CD14-positive monocyte (primary cell): ENCODE measurements around the gene SOBP. TPM values are rescaled to one million over a fixed set of nuclear protein-coding genes. Genes with fewer than 3 reads are reported as not detected.
"Not testable (repeated sequence)": the region's sequence is repeated elsewhere in the genome, so short reads cannot be mapped to it uniquely, and the experiment has no call there.

Experiments used
- DNase-seq, 3 donors: peaks; one replicate each; pipeline ENCODE4 v3.0.0-alpha.2; 2011 to 2022
- H2AFZ ChIP-seq: 2 replicates; pipeline ENCODE4 v1.6.0; 2012; ENCODE audit warnings: mild to moderate bottlenecking, low read depth, low read length, inconsistent platforms; ENCODE audit not compliant: insufficient read depth, poor library complexity, severe bottlenecking
- H3K27ac ChIP-seq, 2 donors: 1 replicate in 1 of 2; 2 replicates in 1 of 2; pipeline ENCODE4 v1.5.1; 2012 to 2013; ENCODE audit warnings: low read length in 2 of 2, control low read depth in 1 of 2, inconsistent platforms in 1 of 2, low read depth in 1 of 2, mild to moderate bottlenecking in 1 of 2
- H3K27me3 ChIP-seq, 2 donors: one replicate each; pipeline versions ENCODE4 v1.6.0 to v1.6.1; 2011 to 2013; ENCODE audit warnings: low read length in 2 of 2; ENCODE audit not compliant: control insufficient read depth in 2 of 2, insufficient read depth in 2 of 2
- H3K36me3 ChIP-seq, 2 donors: replicated peaks in 1 of 2; 1 replicate in 1 of 2; 2 replicates in 1 of 2; pipeline versions ENCODE4 v1.5.1 to v1.6.1; 2012 to 2013; ENCODE audit warnings: low read length in 2 of 2, control low read depth in 1 of 2, inconsistent platforms in 1 of 2, mild to moderate bottlenecking in 1 of 2; ENCODE audit not compliant: insufficient read depth in 2 of 2, control insufficient read depth in 1 of 2
- H3K4me1 ChIP-seq, 2 donors: 1 replicate in 1 of 2; 2 replicates in 1 of 2; pipeline versions ENCODE4 v1.5.1 to v1.6.1; 2012 to 2013; ENCODE audit warnings: low read length in 2 of 2, control low read depth in 1 of 2, inconsistent platforms in 1 of 2, mild to moderate bottlenecking in 1 of 2, moderate library complexity in 1 of 2; ENCODE audit not compliant: insufficient read depth in 2 of 2, control insufficient read depth in 1 of 2
- H3K4me2 ChIP-seq: replicated peaks from 2 replicates; pipeline ENCODE3; 2012; ENCODE audit warnings: low read length, moderate library complexity, mild to moderate bottlenecking; ENCODE audit not compliant: poor library complexity, severe bottlenecking; ENCODE audit errors: extremely low read depth
- H3K4me3 ChIP-seq, 3 experiments: fragments of 200-600 bp in 1 of 3; sonication (generic) in 1 of 3; replicated peaks in 1 of 3; 1 replicate in 2 of 3; 2 replicates in 1 of 3; pipeline ENCODE4 v1.5.1; 2011 to 2013; ENCODE audit warnings: low read length in 3 of 3, mild to moderate bottlenecking in 3 of 3, control low read depth in 2 of 3, low read depth in 2 of 3, inconsistent platforms in 1 of 3, moderate library complexity in 1 of 3
- H3K79me2 ChIP-seq: 2 replicates; pipeline ENCODE4 v1.6.0; 2012; ENCODE audit warnings: mild to moderate bottlenecking, control low read depth, inconsistent platforms, low read length, moderate library complexity; ENCODE audit not compliant: insufficient read depth
- H3K9ac ChIP-seq: 2 replicates; pipeline ENCODE4 v1.6.0; 2017; ENCODE audit warnings: low read length, mild to moderate bottlenecking; ENCODE audit not compliant: insufficient read depth, poor library complexity, severe bottlenecking
- H3K9me3 ChIP-seq, 2 donors: replicated peaks in 1 of 2; 1 replicate in 1 of 2; 2 replicates in 1 of 2; pipeline versions ENCODE4 v1.5.1 to v1.6.1; 2012 to 2013; ENCODE audit warnings: low read length in 2 of 2, control low read depth in 1 of 2; ENCODE audit not compliant: control insufficient read depth in 1 of 2, insufficient read depth in 1 of 2
- H4K20me1 ChIP-seq: 2 replicates; pipeline ENCODE4 v1.6.0; 2012; ENCODE audit warnings: mild to moderate bottlenecking, low read length, control low read depth, moderate library complexity; ENCODE audit not compliant: insufficient read depth
- H3K27ac Mint-ChIP-seq, 7 donors: one replicate each; pipeline ENCODE4 v1.8.0; 2020; ENCODE audit warnings: mild to moderate bottlenecking in 7 of 7, mixed read lengths in 7 of 7, moderate library complexity in 6 of 7, inconsistent platforms in 2 of 7
- H3K27me3 Mint-ChIP-seq, 3 donors: one replicate each; pipeline ENCODE4 v1.8.0; 2021 to 2022; ENCODE audit warnings: low read depth in 3 of 3, mild to moderate bottlenecking in 3 of 3, mixed read lengths in 3 of 3, moderate library complexity in 3 of 3, inconsistent platforms in 1 of 3
- H3K36me3 Mint-ChIP-seq, 2 donors: one replicate each; pipeline ENCODE4 v1.8.0; 2020; ENCODE audit warnings: mixed read lengths in 2 of 2, inconsistent platforms in 1 of 2, mild to moderate bottlenecking in 1 of 2
- H3K4me1 Mint-ChIP-seq: one replicate; pipeline ENCODE4 v1.8.0; 2020; ENCODE audit warnings: mild to moderate bottlenecking, mixed read lengths
- H3K4me3 Mint-ChIP-seq, 2 donors: one replicate each; pipeline ENCODE4 v1.8.0; 2020; ENCODE audit warnings: mild to moderate bottlenecking in 2 of 2, mixed read lengths in 2 of 2, moderate library complexity in 1 of 2
- H3K9me3 Mint-ChIP-seq, 7 donors: one replicate each; pipeline ENCODE4 v1.8.0; 2020 to 2022; ENCODE audit warnings: mixed read lengths in 7 of 7, mild to moderate bottlenecking in 6 of 7, moderate library complexity in 6 of 7, inconsistent platforms in 2 of 7
- WGBS: methylation state at CpG from one replicate; pipeline ENCODE4 v1.1.5; 2013; ENCODE audit warnings: missing lambda C conversion rate; ENCODE audit not compliant: insufficient coverage; 5-methylcytosine and 5-hydroxymethylcytosine counted together
- intact Hi-C, 2 donors: fragments of 100-400 bp; cut with micrococcal nuclease; formaldehyde crosslinking; loops; one replicate each; pipeline versions ENCODE4 v1.15.0 to v1.15.1; 2023
- polyA plus RNA-seq, 3 donors: library from polyadenylated mRNA; depleted of rRNA in 1 of 3; unstranded in 2 of 3; stranded (reverse) in 1 of 3; fragments of 300-500 nt in 2 of 3; fragments of >200 nt in 1 of 3; fragmentation: Illumina TruSeq in 2 of 3; gene quantifications; 1 replicate in 2 of 3; 2 replicates in 1 of 3; pipeline ENCODE4 v1.2.3, GENCODE V29; 2012 to 2021
- TF ChIP-seq, protein P1 (sequence below): fragments of 200-600 bp; IDR thresholded peaks from one replicate; pipeline ENCODE4 v1.8.0; 2022; ENCODE audit warnings: antibody characterized with exemption, mild to moderate bottlenecking

Gene SOBP
- polyA plus RNA-seq, 3 donors: not detected

DNA sequence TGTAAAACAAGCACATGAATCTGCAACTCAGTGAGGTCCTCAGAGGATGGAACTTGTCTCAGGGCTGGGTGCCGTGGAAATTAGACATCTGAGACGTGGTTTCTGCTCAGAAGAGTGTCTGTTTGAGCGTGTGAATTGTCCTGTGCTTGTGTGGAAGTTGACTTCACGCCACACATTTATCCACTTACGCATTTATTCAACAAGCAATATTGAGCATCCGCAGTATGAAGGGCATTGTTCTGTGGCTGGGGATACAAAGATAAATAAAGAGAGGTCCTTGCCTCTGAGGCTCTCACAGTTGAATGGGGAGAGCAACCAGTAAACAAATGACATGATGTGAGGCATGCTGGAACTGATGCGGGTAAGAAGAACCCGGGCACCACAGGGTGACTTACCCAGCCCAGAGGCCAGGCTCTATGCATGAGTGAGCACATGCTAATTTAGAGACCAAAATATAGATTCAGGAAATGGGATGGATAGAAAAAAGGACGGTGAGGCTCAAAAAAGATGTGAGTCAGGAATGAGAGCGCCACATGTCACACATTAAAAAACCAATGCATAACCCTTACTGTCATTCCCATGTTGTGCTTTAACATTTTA, 60.4 kb downstream of the SOBP start:
- H3K27ac ChIP-seq: no peak overlapping the region
- TF ChIP-seq, protein P1, sequence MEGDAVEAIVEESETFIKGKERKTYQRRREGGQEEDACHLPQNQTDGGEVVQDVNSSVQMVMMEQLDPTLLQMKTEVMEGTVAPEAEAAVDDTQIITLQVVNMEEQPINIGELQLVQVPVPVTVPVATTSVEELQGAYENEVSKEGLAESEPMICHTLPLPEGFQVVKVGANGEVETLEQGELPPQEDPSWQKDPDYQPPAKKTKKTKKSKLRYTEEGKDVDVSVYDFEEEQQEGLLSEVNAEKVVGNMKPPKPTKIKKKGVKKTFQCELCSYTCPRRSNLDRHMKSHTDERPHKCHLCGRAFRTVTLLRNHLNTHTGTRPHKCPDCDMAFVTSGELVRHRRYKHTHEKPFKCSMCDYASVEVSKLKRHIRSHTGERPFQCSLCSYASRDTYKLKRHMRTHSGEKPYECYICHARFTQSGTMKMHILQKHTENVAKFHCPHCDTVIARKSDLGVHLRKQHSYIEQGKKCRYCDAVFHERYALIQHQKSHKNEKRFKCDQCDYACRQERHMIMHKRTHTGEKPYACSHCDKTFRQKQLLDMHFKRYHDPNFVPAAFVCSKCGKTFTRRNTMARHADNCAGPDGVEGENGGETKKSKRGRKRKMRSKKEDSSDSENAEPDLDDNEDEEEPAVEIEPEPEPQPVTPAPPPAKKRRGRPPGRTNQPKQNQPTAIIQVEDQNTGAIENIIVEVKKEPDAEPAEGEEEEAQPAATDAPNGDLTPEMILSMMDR: no peak
- Mint-ChIP-seq H3K27ac (peak overlapping the region in 1 of 7 donors; percentile 46), H3K4me1 (no peaks in the 10 kb centered on the region), H3K4me3 (no peak overlapping the region), H3K36me3 (no peaks in the 10 kb centered on the region), H3K27me3 (peaks cover 3 to 11% (median 10%) of the 10 kb centered on the region in 3 donors), H3K9me3 (peaks cover 0 to 3% (median 0%) of the 10 kb centered on the region in 7 donors)
- H3K4me1 ChIP-seq: no peaks in the 10 kb centered on the region
- no peaks in the 10 kb centered on the region for H4K20me1 ChIP-seq
- H3K27me3 ChIP-seq: peaks cover 0 to 6% of the 10 kb centered on the region in 2 donors
- H3K4me2 ChIP-seq: no peak overlapping the region
- no peaks in the 10 kb centered on the region for H3K9me3 ChIP-seq
- intact Hi-C loops: no loop called here
- no peaks in the 10 kb centered on the region for H3K36me3 ChIP-seq
- no peak overlapping the region for H3K4me3 ChIP-seq
- DNase-seq: no peak
- no peak overlapping the region for H3K9ac ChIP-seq
- no peaks in the 10 kb centered on the region for H3K79me2 ChIP-seq
- no peak overlapping the region for H2AFZ ChIP-seq
- no CpG with 5 or more reads among the region's 10 CpGs for WGBS

DNA sequence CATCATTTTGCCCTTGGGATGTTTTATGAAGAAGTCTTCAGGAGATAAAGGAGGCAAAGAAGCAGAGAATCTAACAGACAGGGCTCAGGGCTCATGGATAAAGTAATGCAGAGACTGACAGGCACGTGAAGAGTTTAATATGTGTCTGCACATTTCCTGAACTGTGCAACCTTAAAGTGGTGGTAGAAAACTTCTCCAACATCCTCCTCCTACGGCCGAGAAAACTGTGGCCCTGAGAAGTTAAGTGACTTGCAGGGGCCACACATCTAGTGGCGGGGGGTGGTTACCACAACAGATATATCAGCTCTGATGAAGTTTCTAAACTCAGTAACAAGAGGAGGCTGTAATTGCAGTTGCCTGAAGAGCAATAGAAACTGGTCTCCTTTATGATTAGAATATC, 61.0 kb downstream of the SOBP start:
- H4K20me1 ChIP-seq: no peaks in the 10 kb centered on the region
- H3K27me3 Mint-ChIP-seq: peaks cover 3 to 11% (median 8%) of the 10 kb centered on the region in 3 donors
- no peaks in the 10 kb centered on the region for H3K36me3 ChIP-seq
- H2AFZ ChIP-seq: no peak overlapping the region
- no CpG with 5 or more reads among the region's 4 CpGs for WGBS
- H3K27ac ChIP-seq: no peak overlapping the region
- H3K9me3 ChIP-seq: no peaks in the 10 kb centered on the region
- H3K4me2 ChIP-seq: no peak overlapping the region
- peaks cover 0 to 3% (median 0%) of the 10 kb centered on the region in 7 donors for H3K9me3 Mint-ChIP-seq
- no peaks in the 10 kb centered on the region for H3K4me1 Mint-ChIP-seq
- H3K27me3 ChIP-seq: peaks cover 0 to 6% of the 10 kb centered on the region in 2 donors
- no peak for DNase-seq
- H3K4me3 ChIP-seq: no peak overlapping the region
- no peak overlapping the region for H3K4me3 Mint-ChIP-seq
- intact Hi-C loops: no loop called here
- TF ChIP-seq, protein P1: no peak
- no peaks in the 10 kb centered on the region for H3K36me3 Mint-ChIP-seq
- H3K4me1 ChIP-seq: no peaks in the 10 kb centered on the region
- no peak overlapping the region for H3K27ac Mint-ChIP-seq
- no peaks in the 10 kb centered on the region for H3K79me2 ChIP-seq
- H3K9ac ChIP-seq: no peak overlapping the region

DNA sequence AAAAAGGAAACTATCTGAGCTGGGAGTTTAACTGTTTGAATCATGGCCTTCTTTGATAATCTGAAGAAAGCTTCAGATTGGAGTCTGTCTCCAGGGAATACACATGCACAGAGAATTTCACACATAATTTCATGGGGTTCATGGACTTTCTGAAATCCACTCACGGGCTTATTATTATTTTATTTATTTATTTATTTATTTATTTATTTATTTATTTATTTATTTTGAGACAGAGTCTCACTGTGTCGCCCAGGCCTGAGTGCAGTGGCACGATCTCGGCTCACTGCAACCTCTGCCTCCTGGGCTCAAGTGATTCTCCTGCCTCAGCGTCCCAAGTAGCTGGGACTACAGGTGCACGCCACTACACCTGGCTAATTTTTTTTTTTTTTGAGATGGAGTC, 63.2 kb downstream of the SOBP start:
- H3K36me3 Mint-ChIP-seq, H3K27me3 ChIP-seq, H3K4me2 ChIP-seq, H3K36me3 ChIP-seq, H3K27ac ChIP-seq, H3K9ac ChIP-seq, H2AFZ ChIP-seq, H3K79me2 ChIP-seq, DNase-seq, H3K4me1 Mint-ChIP-seq, H3K4me3 ChIP-seq, H3K9me3 ChIP-seq, H4K20me1 ChIP-seq, intact Hi-C loops, H3K4me1 ChIP-seq, H3K9me3 Mint-ChIP-seq, H3K4me3 Mint-ChIP-seq, H3K27ac Mint-ChIP-seq: not testable (repeated sequence)
- 93% methylated on average over 4 of the region's 6 CpGs for WGBS
- H3K27me3 Mint-ChIP-seq: peaks cover 3 to 11% (median 5%) of the 10 kb centered on the region in 3 donors
